H9 (cell line): ENCODE results near the gene BLVRB. TPM values are rescaled to one million over a fixed set of nuclear protein-coding genes. Genes with fewer than 3 reads are reported as not detected.

ENCODE experiments used
- DNase-seq: peaks from one replicate; pipeline ENCODE4 v3.0.0-alpha.2; 2017
- H2AFZ ChIP-seq: one replicate; pipeline ENCODE4 v1.6.1; 2013; ENCODE audit warnings: mild to moderate bottlenecking, low read length, control low read depth, moderate library complexity
- H2AK5ac ChIP-seq: 2 replicates; pipeline ENCODE4 v1.6.1; 2013; ENCODE audit warnings: low read length, control low read depth, mixed read lengths; ENCODE audit not compliant: insufficient read length
- H2BK120ac ChIP-seq: one replicate; pipeline ENCODE4 v1.6.1; 2013; ENCODE audit warnings: low read depth, mild to moderate bottlenecking, low read length, control low read depth, inconsistent platforms; ENCODE audit not compliant: poor library complexity, severe bottlenecking
- H2BK12ac ChIP-seq: 2 replicates; pipeline ENCODE4 v1.6.1; 2013; ENCODE audit warnings: low read length, control low read depth, mixed read lengths, low read depth; ENCODE audit not compliant: insufficient read length
- H2BK15ac ChIP-seq: 2 replicates; pipeline ENCODE4 v1.6.1; 2013; ENCODE audit warnings: low read depth, low read length, control low read depth
- H2BK20ac ChIP-seq: one replicate; pipeline ENCODE4 v1.6.1; 2013; ENCODE audit warnings: low read depth, mild to moderate bottlenecking, low read length, control low read depth, inconsistent platforms; ENCODE audit not compliant: poor library complexity, severe bottlenecking
- H2BK5ac ChIP-seq: 2 replicates; pipeline ENCODE4 v1.6.1; 2013; ENCODE audit warnings: low read length, control low read depth, mixed read lengths; ENCODE audit not compliant: insufficient read length
- H3K14ac ChIP-seq: 2 replicates; pipeline ENCODE4 v1.6.1; 2013; ENCODE audit warnings: low read length, control low read depth; ENCODE audit not compliant: insufficient read depth
- H3K18ac ChIP-seq: 2 replicates; pipeline ENCODE4 v1.6.1; 2013; ENCODE audit warnings: low read depth, mild to moderate bottlenecking, mixed read lengths, low read length, control low read depth; ENCODE audit not compliant: insufficient read length
- H3K23ac ChIP-seq: 2 replicates; pipeline ENCODE4 v1.6.1; 2013; ENCODE audit warnings: low read length, control low read depth, mixed read lengths, low read depth; ENCODE audit not compliant: insufficient read length
- H3K23me2 ChIP-seq: 2 replicates; pipeline ENCODE4 v1.6.1; 2013; ENCODE audit warnings: low read depth, mild to moderate bottlenecking, mixed read lengths, low read length, control low read depth; ENCODE audit not compliant: insufficient read length, poor library complexity, severe bottlenecking
- H3K27ac ChIP-seq: 2 replicates; pipeline ENCODE4 v1.5.1; 2013; ENCODE audit warnings: low read length, control low read depth, mixed read lengths, low read depth; ENCODE audit not compliant: insufficient read length
- H3K27me3 ChIP-seq: 2 replicates; pipeline ENCODE4 v1.6.1; 2013; ENCODE audit warnings: low read length, control low read depth, inconsistent platforms; ENCODE audit not compliant: insufficient read depth
- H3K4ac ChIP-seq: 2 replicates; pipeline ENCODE4 v1.6.1; 2013; ENCODE audit warnings: low read depth, mild to moderate bottlenecking, control low read depth, inconsistent platforms, low read length, moderate library complexity
- H3K4me1 ChIP-seq: 2 replicates; pipeline ENCODE4 v1.6.1; 2013; ENCODE audit warnings: low read length, control low read depth, inconsistent platforms; ENCODE audit not compliant: insufficient read depth
- H3K4me2 ChIP-seq: 2 replicates; pipeline ENCODE4 v1.6.1; 2013; ENCODE audit warnings: low read length, control low read depth, mixed read lengths; ENCODE audit not compliant: insufficient read length, insufficient read depth
- H3K56ac ChIP-seq: 2 replicates; pipeline ENCODE4 v1.6.1; 2013; ENCODE audit warnings: low read depth, mild to moderate bottlenecking, mixed read lengths, low read length, control low read depth; ENCODE audit not compliant: insufficient read length
- H3K79me1 ChIP-seq: 2 replicates; pipeline ENCODE4 v1.6.1; 2013; ENCODE audit warnings: low read depth, mild to moderate bottlenecking, moderate library complexity, low read length, control low read depth, inconsistent platforms; ENCODE audit not compliant: insufficient read depth, poor library complexity, severe bottlenecking
- H3K79me2 ChIP-seq: 2 replicates; pipeline ENCODE4 v1.6.1; 2013; ENCODE audit warnings: low read length, control low read depth, inconsistent platforms; ENCODE audit not compliant: insufficient read depth
- H3K9ac ChIP-seq: 2 replicates; pipeline ENCODE4 v1.6.1; 2013; ENCODE audit warnings: low read length, control low read depth, mixed read lengths; ENCODE audit not compliant: insufficient read length; ENCODE audit errors: extremely low read depth
- H3K9me3 ChIP-seq: one replicate; pipeline ENCODE4 v1.6.1; 2013; ENCODE audit warnings: low read depth, low read length, inconsistent platforms; ENCODE audit not compliant: control insufficient read depth
- H3T11ph ChIP-seq: one replicate; pipeline ENCODE4 v1.6.1; 2013; ENCODE audit warnings: mild to moderate bottlenecking, low read length, control low read depth, inconsistent platforms
- H4K20me1 ChIP-seq: one replicate; pipeline ENCODE4 v1.6.1; 2013; ENCODE audit not compliant: control insufficient read depth, insufficient read length, insufficient read depth
- H4K5ac ChIP-seq: 2 replicates; pipeline ENCODE4 v1.6.1; 2013; ENCODE audit warnings: low read depth, mild to moderate bottlenecking, mixed read lengths, low read length, control low read depth; ENCODE audit not compliant: insufficient read length
- H4K8ac ChIP-seq: replicated peaks from 2 replicates; pipeline ENCODE4 v1.6.1; 2013; ENCODE audit warnings: low read length, control low read depth, mixed read lengths, low read depth; ENCODE audit not compliant: insufficient read length
- H4K91ac ChIP-seq: 2 replicates; pipeline ENCODE4 v1.6.1; 2013; ENCODE audit warnings: low read depth, mild to moderate bottlenecking, moderate library complexity, mixed read lengths, low read length, control low read depth; ENCODE audit not compliant: insufficient read length
- H3K27ac Mint-ChIP-seq, 3 experiments: 2 replicates in 2 of 3; 3 replicates in 1 of 3; pipeline ENCODE4 v1.8.0; 2020 to 2021; ENCODE audit warnings: mixed read lengths in 3 of 3, mild to moderate bottlenecking in 1 of 3, moderate library complexity in 1 of 3
- H3K27me3 Mint-ChIP-seq: 2 replicates; pipeline ENCODE4 v1.8.0; 2021; ENCODE audit warnings: low read depth, mild to moderate bottlenecking, moderate library complexity, mixed read lengths
- H3K36me3 Mint-ChIP-seq, 3 experiments: 2 replicates in 2 of 3; 3 replicates in 1 of 3; pipeline ENCODE4 v1.8.0; 2020 to 2021; ENCODE audit warnings: low read depth in 3 of 3, mixed read lengths in 3 of 3; ENCODE audit not compliant: insufficient read depth in 1 of 3
- H3K4me1 Mint-ChIP-seq, 2 experiments: 2 replicates each; pipeline ENCODE4 v1.8.0; 2020; ENCODE audit warnings: mixed read lengths in 2 of 2
- H3K4me3 Mint-ChIP-seq, 2 experiments: 2 replicates in 1 of 2; 3 replicates in 1 of 2; pipeline ENCODE4 v1.8.0; 2020 to 2021; ENCODE audit warnings: mild to moderate bottlenecking in 2 of 2, mixed read lengths in 2 of 2, moderate library complexity in 1 of 2
- H3K9me3 Mint-ChIP-seq, 2 experiments: 2 replicates in 1 of 2; 3 replicates in 1 of 2; pipeline ENCODE4 v1.8.0; 2020; ENCODE audit warnings: mild to moderate bottlenecking in 2 of 2, mixed read lengths in 2 of 2, moderate library complexity in 1 of 2
- CTCF ChIP-seq: fragments of 200-600 bp; sonication (generic); conservative IDR thresholded peaks from 3 replicates; pipeline ENCODE4 v1.8.0; 2021; ENCODE audit warnings: antibody characterized with exemption, mild to moderate bottlenecking
- WGBS: extraction: QIAGEN DNeasy Blood & Tissue Kit; methylation state at CpG from one replicate; pipeline ENCODE4 v1.1.7; 2013; ENCODE audit warnings: missing lambda C conversion rate, low lambda C conversion rate, mixed read lengths; ENCODE audit not compliant: insufficient read length; ENCODE audit errors: extremely low coverage; 5-methylcytosine and 5-hydroxymethylcytosine counted together
- total RNA-seq: library from RNA; stranded (reverse); gene quantifications from 2 replicates; pipeline ENCODE4 v1.2.1, GENCODE V29; 2021

The BLVRB gene
- total RNA-seq, 1 experiment from 2014 or later: 27.9 TPM

DNA sequence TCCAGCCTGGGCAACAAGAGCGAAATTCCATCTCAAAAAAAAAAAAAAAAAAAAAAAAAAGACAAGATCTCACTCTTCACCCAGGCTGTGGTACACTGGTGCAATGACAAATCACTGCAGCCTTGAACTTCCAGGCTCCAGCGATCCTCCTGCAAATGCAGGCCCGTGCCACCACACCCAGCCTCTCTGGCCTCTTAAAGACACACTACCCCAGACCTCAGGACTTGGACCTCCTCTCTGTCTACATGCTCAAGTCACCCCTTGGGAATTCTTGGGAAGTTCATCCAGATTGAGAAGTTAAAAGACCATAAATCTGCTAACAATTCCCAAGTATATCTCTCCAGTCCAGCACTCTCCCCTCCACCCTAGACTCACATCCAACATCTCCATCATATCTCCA is 65.0 kb downstream of the BLVRB start:
- no peaks in the 10 kb centered on the region for H3K79me1 ChIP-seq
- no peaks in the 10 kb centered on the region for H4K20me1 ChIP-seq
- no peak overlapping the region for H4K5ac ChIP-seq
- no peak for TF ChIP-seq CTCF
- H2BK20ac ChIP-seq: no peak overlapping the region
- Mint-ChIP-seq H3K27ac (no peak overlapping the region; a peak in 1 of 7 replicates), H3K4me3 (no peak overlapping the region), H3K27me3 (peaks cover 19% of the 10 kb centered on the region), H3K36me3 (no peaks in the 10 kb centered on the region; a peak in 1 of 7 replicates), H3K4me1 (peaks cover 18 to 30% of the 10 kb centered on the region in 2 experiments), H3K9me3 (no peaks in the 10 kb centered on the region; a peak in 1 of 5 replicates)
- H3K4ac ChIP-seq: no peak overlapping the region
- H3K9me3 ChIP-seq: no peaks in the 10 kb centered on the region
- no peak overlapping the region for H3K56ac ChIP-seq
- H4K8ac ChIP-seq: no peak overlapping the region
- no CpG with 5 or more reads among the region's 3 CpGs for WGBS
- H2BK15ac ChIP-seq: no peak overlapping the region
- H2BK5ac ChIP-seq: no peak overlapping the region
- H3K4me1 ChIP-seq: no peaks in the 10 kb centered on the region; the same call in 1 of the 2 replicates
- no peak overlapping the region for H3K27ac ChIP-seq
- H3K9ac ChIP-seq: no peak overlapping the region
- no peak overlapping the region for H4K91ac ChIP-seq
- H3K14ac ChIP-seq: no peak overlapping the region
- no peak overlapping the region for H2BK120ac ChIP-seq
- no peak overlapping the region for H2AFZ ChIP-seq
- no peak overlapping the region for H3K23ac ChIP-seq
- H3K27me3 ChIP-seq: no peaks in the 10 kb centered on the region; the same call in 1 of the 2 replicates
- H3K18ac ChIP-seq: no peak overlapping the region
- peaks cover 13% of the 10 kb centered on the region for H3K23me2 ChIP-seq
- no peak for DNase-seq
- no peak overlapping the region for H3T11ph ChIP-seq
- no peak overlapping the region for H2AK5ac ChIP-seq
- H3K4me2 ChIP-seq: no peak overlapping the region
- H3K79me2 ChIP-seq: no peaks in the 10 kb centered on the region
- H2BK12ac ChIP-seq: no peak overlapping the region
